K562 (cell line): Measurements from ENCODE around the gene UTP14A. TPM values are rescaled to one million over a fixed set of nuclear protein-coding genes. Genes with fewer than 3 reads are reported as not detected.
A peak's percentile ranks its signal among the peaks of the same experiment; 100 is the strongest.

Experiments used
- ATAC-seq: fragments of 200-7000 bp; cut with Tn5 transposase; 3 replicates; pipeline ENCODE4 v1.9.1; 2020; ENCODE audit warnings: moderate library complexity
- BruUV-seq: library from RNA; stranded (reverse); fragments of 400-500 nt; replicated peaks from 2 replicates; lab custom pipeline; 2021; lab: Mats Ljungman, UMichigan
- CTCF ChIA-PET: fragments of 300-600 bp; formaldehyde crosslinking; extraction: SDS; loops from one replicate; lab custom pipeline; 2021; ENCODE audit warnings: low intra/inter-chr PET ratio; lab: Yijun Ruan, JAX
- POLR2A ChIA-PET: fragments of 300-600, 350-650 bp; sonication (Branson Sonifier 250); formaldehyde crosslinking; extraction: SDS; loops from one replicate; lab custom pipeline; 2021; ENCODE audit warnings: antibody characterized with exemption, inconsistent platforms; lab: Yijun Ruan, JAX
- DNase-seq, 4 experiments: peaks; one replicate each; pipeline versions ENCODE4 v3.0.0 to v3.0.0-alpha.2; 2011 to 2018; ENCODE audit warnings: low spot score in 3 of 4, mixed read lengths in 3 of 4; ENCODE audit errors: extremely low read depth in 1 of 4
- FAIRE-seq: peaks from 2 replicates; lab custom pipeline; 2011; peaks lifted over from hg19 to GRCh38; lab: Jason Lieb, UNC
- H2AFZ ChIP-seq: 2 replicates; pipeline ENCODE4 v1.6.0; 2011; ENCODE audit warnings: low read depth, low read length, control low read depth, inconsistent platforms
- H3K27ac ChIP-seq: fragments of 200-600 bp; 3 replicates; pipeline ENCODE4 v1.8.0; 2011; ENCODE audit warnings: low read depth, mild to moderate bottlenecking, control low read depth, inconsistent platforms, low read length, moderate library complexity, mixed read lengths; ENCODE audit errors: extremely low read depth
- H3K27me3 ChIP-seq, 2 experiments: fragments of 300-600 bp in 1 of 2; 2 replicates in 1 of 2; 3 replicates in 1 of 2; pipeline versions ENCODE4 v1.6.0 to v1.8.0; 2011; ENCODE audit warnings: inconsistent platforms in 2 of 2, low read length in 2 of 2, mild to moderate bottlenecking in 1 of 2, mixed read lengths in 1 of 2, moderate library complexity in 1 of 2; ENCODE audit not compliant: control insufficient read depth in 2 of 2, insufficient read depth in 2 of 2
- H3K36me3 ChIP-seq: fragments of 300-600 bp; 3 replicates; pipeline ENCODE4 v1.8.0; 2011; ENCODE audit warnings: mild to moderate bottlenecking, low read length, inconsistent platforms; ENCODE audit not compliant: control insufficient read depth, insufficient read depth
- H3K4me1 ChIP-seq, 2 experiments: fragments of 200-600 bp in 1 of 2; replicated peaks in 1 of 2; 2 replicates in 1 of 2; 3 replicates in 1 of 2; pipeline versions ENCODE4 v1.5.1 to v1.8.0; 2011; ENCODE audit warnings: inconsistent platforms in 2 of 2, low read length in 2 of 2, mild to moderate bottlenecking in 1 of 2, mixed read lengths in 1 of 2, moderate library complexity in 1 of 2; ENCODE audit not compliant: control insufficient read depth in 2 of 2, insufficient read depth in 2 of 2
- H3K4me2 ChIP-seq: 2 replicates; pipeline ENCODE4 v1.6.1; 2011; ENCODE audit warnings: low read length, control low read depth, inconsistent platforms, mixed read lengths; ENCODE audit not compliant: insufficient read depth
- H3K4me3 ChIP-seq: fragments of 200-600 bp; sonication (generic), shearing (Covaris generic); 2 replicates; pipeline ENCODE4 v1.5.1; 2016; ENCODE audit warnings: control low read depth, inconsistent platforms
- H3K79me2 ChIP-seq: fragments of 200-600 bp; 3 replicates; pipeline ENCODE4 v1.8.0; 2011; ENCODE audit warnings: low read length, inconsistent platforms; ENCODE audit not compliant: control insufficient read depth, insufficient read depth
- H3K9ac ChIP-seq, 2 experiments: 2 replicates each; pipeline versions ENCODE4 v1.6.0 to v1.6.1; 2011; ENCODE audit warnings: low read depth in 2 of 2, low read length in 2 of 2, control low read depth in 1 of 2, inconsistent platforms in 1 of 2, mild to moderate bottlenecking in 1 of 2, mixed read lengths in 1 of 2; ENCODE audit not compliant: insufficient read depth in 1 of 2
- H3K9me1 ChIP-seq: one replicate; pipeline ENCODE4 v1.6.0; 2011; ENCODE audit warnings: inconsistent platforms, mild to moderate bottlenecking, low read length, moderate library complexity; ENCODE audit not compliant: control insufficient read depth, insufficient read depth
- H3K9me3 ChIP-seq: replicated peaks from 2 replicates; pipeline ENCODE4 v1.5.1; 2011; ENCODE audit warnings: low read depth, low read length, inconsistent platforms; ENCODE audit not compliant: control insufficient read depth, insufficient read depth
- H4K20me1 ChIP-seq: replicated peaks from 2 replicates; pipeline ENCODE4 v1.6.1; 2011; ENCODE audit warnings: low read length, inconsistent platforms, mixed read lengths; ENCODE audit not compliant: control insufficient read depth, insufficient read depth
- LEF1 ChIP-seq: fragments of 450-650 bp; IDR thresholded peaks from 2 replicates; pipeline ENCODE4 v1.6.1; 2016; ENCODE audit warnings: mild to moderate bottlenecking
- MYC ChIP-seq, 2 experiments: fragments of 250-450 bp in 1 of 2; sonication (Bioruptor Pico) in 1 of 2; IDR thresholded peaks; 2 replicates each; pipeline versions ENCODE4 v1.5.1 to v1.6.1; 2012 to 2021; ENCODE audit warnings: low read depth in 2 of 2, borderline replicate concordance in 1 of 2, improper control_type of control experiment in 1 of 2, low read length in 1 of 2, mild to moderate bottlenecking in 1 of 2, moderate library complexity in 1 of 2
- NR0B1 ChIP-seq: fragments of 450-650 bp; IDR thresholded peaks from one replicate; pipeline ENCODE4 v1.6.1; 2018; ENCODE audit warnings: mild to moderate bottlenecking, moderate library complexity; ENCODE audit not compliant: partially characterized antibody
- WGBS: fragments of 100-300 bp; shearing (Covaris generic); methylation state at CpG from one replicate; pipeline ENCODE4 v1.1.6; 2016; ENCODE audit warnings: low coverage, mixed read lengths; ENCODE audit not compliant: insufficient coverage; ENCODE audit errors: missing lambda C conversion rate; 5-methylcytosine and 5-hydroxymethylcytosine counted together
- in situ Hi-C: fragments of 300-500 bp; cut with MboI; formaldehyde crosslinking; loops from 4 replicates; pipeline ENCODE4 v1.15.0; 2018; ENCODE audit warnings: inconsistent platforms, mixed read lengths
- intact Hi-C: fragments of 100-400 bp; cut with micrococcal nuclease; formaldehyde crosslinking; loops from 2 replicates; pipeline ENCODE4 v1.14.2; 2022
- polyA plus RNA-seq, 8 experiments: library from polyadenylated mRNA; depleted of rRNA in 4 of 8; stranded (reverse) in 5 of 8; unstranded in 3 of 8; fragments of >200 nt; fragmentation: Nextera tagmentation in 2 of 8; fragmentation: Illumina TruSeq in 1 of 8; extraction: Ambion mirVana in 2 of 8; extraction: Trizol in 1 of 8; gene quantifications; 2 replicates each; pipeline versions ENCODE4 v1.2.1 to v1.2.3, GENCODE V29; 2011 to 2014; ENCODE audit warnings: inconsistent platforms in 1 of 8, missing spikeins in 1 of 8
- total RNA-seq, 7 experiments: library from RNA; depleted of rRNA in 6 of 7; stranded (reverse); fragments of >200 nt in 6 of 7; fragmentation: Illumina TruSeq in 2 of 7; extraction: Trizol in 2 of 7; gene quantifications; 2 replicates each; pipeline versions ENCODE4 v1.2.1 to v1.2.3, GENCODE V29; 2011 to 2021; ENCODE audit warnings: low replicate concordance in 1 of 7

The UTP14A gene
- total and polyA plus RNA-seq, 9 of the 15 experiments (the other 6 are each of a cell fraction or from before 2014, with no cell fraction given): 30.5 to 91.0 (median 64.1) TPM

GRCh38 chrX:129938081-129938480, 32.1 kb downstream of the UTP14A start:
- Histone ChIP-seq H3K36me3 (no peaks in the 10 kb centered on the region), H3K9me1 (no peaks in the 10 kb centered on the region), H3K4me3 (no peak overlapping the region)
- TF ChIP-seq LEF1: 0 out of 2 replicates have a peak, but pooled peaks have one; percentile 24
- TF ChIP-seq NR0B1: no peak
- no peak for TF ChIP-seq MYC (IDR thresholded peaks at IDR 0.05; ENCODE audit: low read depth, low read length)
- no peak for TF ChIP-seq MYC (CRISPR knock-in tag; IDR thresholded peaks at IDR 0.05; ENCODE audit: borderline replicate concordance, low read depth)
- TF ChIP-seq, all 486 proteins: peak for 1
- intact Hi-C loops: no loop called here
- Histone ChIP-seq H4K20me1 (no peaks in the 10 kb centered on the region), H2AFZ (peak overlapping the region; percentile 31; the same call in 1 of the 2 replicates), H3K4me1 (peaks cover 2 to 6% of the 10 kb centered on the region in 2 experiments; a peak in 4 of 5 replicates), H3K4me2 (no peak overlapping the region), H3K27me3 (no peaks in the 10 kb centered on the region), H3K27ac (no peak overlapping the region), H3K9me3 (no peaks in the 10 kb centered on the region), H3K79me2 (no peaks in the 10 kb centered on the region), H3K9ac (no peak overlapping the region)
- WGBS: 6% methylated on average over 2 of the region's 4 CpGs
- peak; percentile 56; the same call in 2 of the 3 replicates for ATAC-seq
- ChIA-PET POLR2A (no interaction called here), CTCF (no interaction called here)
- in situ Hi-C loops: no loop called here
- BruUV-seq: no TSS peak
- no peak for FAIRE-seq
- no peak for DNase-seq
